K562 (cell line): ENCODE measurements around the gene USP19.

Experiments
- EHMT2 ChIP-seq: fragments of 450-650 bp; IDR thresholded peaks from 2 replicates; pipeline ENCODE4 v1.6.1; 2018; ENCODE audit warnings: antibody characterized with exemption
- EZH2 ChIP-seq: IDR thresholded peaks from 2 replicates; pipeline ENCODE4 v1.6.1; 2012; ENCODE audit warnings: low read depth, mild to moderate bottlenecking, inconsistent platforms, low read length, borderline replicate concordance
- FOXO4 ChIP-seq: fragments of 450-650 bp; formaldehyde crosslinking; IDR thresholded peaks from 2 replicates; pipeline ENCODE4 v1.4.0; 2020; ENCODE audit warnings: mild to moderate bottlenecking, moderate library complexity
- KLF13 ChIP-seq: fragments of 450-650 bp; IDR thresholded peaks from 2 replicates; pipeline ENCODE4 v1.6.1; 2016; ENCODE audit warnings: missing genetic modification characterization, low read depth, mild to moderate bottlenecking, missing compliant biosample characterization, moderate library complexity, borderline replicate concordance
- POLR2A ChIP-seq: fragments of 450-650 bp; conservative IDR thresholded peaks from 2 replicates; pipeline ENCODE4 v1.6.1; 2016
- TAF1 ChIP-seq: IDR thresholded peaks from 2 replicates; pipeline ENCODE4 v1.6.1; 2011; ENCODE audit warnings: mild to moderate bottlenecking, low read length, moderate library complexity; ENCODE audit not compliant: insufficient read depth, control insufficient read depth, severe bottlenecking; ENCODE audit errors: extremely low read depth
- TAF7 ChIP-seq: fragments of 450-650 bp; IDR thresholded peaks from 2 replicates; pipeline ENCODE4 v1.6.1; 2016; ENCODE audit warnings: missing genetic modification characterization, missing compliant biosample characterization
- TCF3 ChIP-seq: sonication (generic); formaldehyde crosslinking; IDR thresholded peaks from 2 replicates; pipeline ENCODE4 v1.4.0; 2020; ENCODE audit warnings: mild to moderate bottlenecking, missing genetic modification reagents
- ZBED1 ChIP-seq: IDR thresholded peaks from 2 replicates; pipeline ENCODE4 v1.6.1; 2014
- ZBTB11 ChIP-seq, 3 experiments: fragments of 200-800 bp in 1 of 3; fragments of 250-450 bp in 1 of 3; fragments of 450-650 bp in 1 of 3; sonication (Bioruptor Pico) in 1 of 3; sonication (Bioruptor generic) in 1 of 3; formaldehyde crosslinking in 1 of 3; IDR thresholded peaks; 2 replicates each; pipeline versions ENCODE4 v1.6.1 to v1.8.0; 2016 to 2022; ENCODE audit warnings: mild to moderate bottlenecking in 2 of 3, missing genetic modification characterization in 2 of 3, missing compliant biosample characterization in 1 of 3, moderate library complexity in 1 of 3
- ZBTB33 ChIP-seq: sonication (generic); formaldehyde crosslinking; IDR thresholded peaks from 2 replicates; pipeline ENCODE4 v1.8.1; 2023; ENCODE audit warnings: mild to moderate bottlenecking, missing genetic modification reagents
- ZBTB40 ChIP-seq, 2 experiments: fragments of 450-650 bp in 1 of 2; sonication (generic) in 1 of 2; formaldehyde crosslinking in 1 of 2; IDR thresholded peaks; 2 replicates each; pipeline versions ENCODE4 v1.7.1 to v1.9.0; 2016 to 2022; ENCODE audit warnings: inconsistent platforms in 1 of 2, mild to moderate bottlenecking in 1 of 2, missing genetic modification reagents in 1 of 2
- ZFP36 ChIP-seq: fragments of 150-350 bp; IDR thresholded peaks from 2 replicates; pipeline ENCODE4 v1.6.1; 2018; ENCODE audit warnings: low read length, low read depth; ENCODE audit not compliant: partially characterized antibody

- TF ChIP-seq POLR2A (no peak), TCF3 (CRISPR knock-in tag) (no peak), KLF13 (tag) (no peak), TAF1 (no peak), TAF7 (tag) (no peak), ZBTB40 (IDR thresholded peaks at IDR 0.05) (no peak), ZBTB40 (CRISPR knock-in tag; IDR thresholded peaks at IDR 0.05) (no peak), EZH2 (no peak), ZBTB11 (CRISPR knock-in tag; IDR thresholded peaks at IDR 0.05) (no peak), ZBTB33 (CRISPR knock-in tag) (no peak), FOXO4 (CRISPR knock-in tag) (no peak), ZFP36 (no peak), EHMT2 (no peak), ZBED1 (no peak)
Observed at GRCh38 chr3:49123687-49124086, 3.1 kb upstream of the USP19 start.
